ENCODE results near the gene XRCC4. TPM values are rescaled to one million over a fixed set of nuclear protein-coding genes. Genes with fewer than 3 reads are reported as not detected.

Gene XRCC4
- total and polyA plus RNA-seq, 2 of the 8 experiments (the other 6 are each of a cell fraction or from before 2014, with no cell fraction given): 3.0 to 8.3 TPM

DNA sequence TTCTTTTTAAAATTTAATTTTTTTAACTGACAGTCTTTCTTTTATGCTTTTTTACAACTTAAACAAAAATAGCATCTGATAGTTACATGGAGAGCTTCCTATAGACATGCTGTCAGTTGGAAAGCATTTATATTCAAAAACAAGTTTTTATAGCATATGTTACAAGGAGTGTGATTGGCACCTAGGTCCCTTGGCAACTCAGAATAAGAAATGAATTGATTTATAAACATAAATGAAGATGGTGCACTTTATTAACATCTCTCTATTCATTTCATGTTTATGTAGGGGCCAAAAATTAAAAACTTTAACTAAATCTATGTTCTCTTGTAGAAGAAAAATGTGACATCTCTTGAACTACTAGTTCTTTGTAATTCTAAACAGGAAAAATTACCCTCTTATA is 153.2 kb downstream of the XRCC4 start:
- H3K4me3 ChIP-seq (ENCODE audit: extremely low read depth in 1 of 4, insufficient read depth in 2 of 4, low read depth in 3 of 4, low read length in 4 of 4): no peak overlapping the region
- DNase-seq (ENCODE audit: low read depth in 1 of 2, low spot score in 2 of 2) (no peak), FAIRE-seq (no peak)
- H2BK15ac ChIP-seq (ENCODE audit: low read length): no peak overlapping the region
- peaks cover 0 to 2% (median 0%) of the 10 kb centered on the region in 4 experiments; a peak in 1 of 7 replicates for H3K4me1 ChIP-seq (replicated peaks in 1 of 4; ENCODE audit: control insufficient read depth in 3 of 4, insufficient read depth in 4 of 4, low read length in 3 of 4)
- no peaks in the 10 kb centered on the region for H3K79me2 ChIP-seq (ENCODE audit: control insufficient read depth in 1 of 2, insufficient read depth in 2 of 2, low read length in 2 of 2)
- H2BK12ac ChIP-seq (ENCODE audit: low read depth, low read length): no peak overlapping the region
- H3K4me2 ChIP-seq (ENCODE audit: insufficient read depth in 1 of 2, low read depth in 2 of 2, low read length in 2 of 2): no peak overlapping the region
- no peak overlapping the region for H2BK120ac ChIP-seq (replicated peaks; ENCODE audit: low read depth, low read length)
- no peak overlapping the region for H3K9ac ChIP-seq (replicated peaks in 1 of 4; ENCODE audit: extremely low read depth in 1 of 4, low read depth in 3 of 4, low read length in 3 of 4)
- no peak overlapping the region for H2BK20ac ChIP-seq (ENCODE audit: low read length)
- H3K27me3 ChIP-seq (replicated peaks in 1 of 4; ENCODE audit: control insufficient read depth in 3 of 4, extremely low read depth in 1 of 4, insufficient read depth in 3 of 4, low read length in 3 of 4): no peaks in the 10 kb centered on the region
- H3K79me1 ChIP-seq (ENCODE audit: low read depth, low read length): no peaks in the 10 kb centered on the region
- no peak overlapping the region for H3K4ac ChIP-seq (replicated peaks; ENCODE audit: insufficient read length, low read depth, low read length)
- H2AK5ac ChIP-seq (ENCODE audit: low read depth, low read length): no peak overlapping the region
- H4K91ac ChIP-seq (replicated peaks; ENCODE audit: insufficient read length, low read length): no peak overlapping the region
- H4K5ac ChIP-seq (ENCODE audit: insufficient read length, low read depth, low read length): no peak overlapping the region
- POLR2A ChIA-PET (ENCODE audit: partially characterized antibody): no interaction called here
- H3K27ac ChIP-seq (ENCODE audit: low read depth, low read length): no peak overlapping the region
- no peaks in the 10 kb centered on the region for H3K9me3 ChIP-seq (ENCODE audit: insufficient read depth in 2 of 2, low read depth in 1 of 2, low read length in 1 of 2)
- H3K36me3 ChIP-seq (ENCODE audit: control insufficient read depth in 2 of 4, insufficient read depth in 4 of 4, low read length in 3 of 4): no peaks in the 10 kb centered on the region
- H2BK5ac ChIP-seq (ENCODE audit: low read depth, low read length): no peak overlapping the region
- H3K23ac ChIP-seq (ENCODE audit: insufficient read length): no peak overlapping the region
- no peaks in the 10 kb centered on the region for H3K23me2 ChIP-seq (ENCODE audit: low read depth, low read length)
- no peak overlapping the region for H3K18ac ChIP-seq (ENCODE audit: extremely low read depth, low read length)
- no peak overlapping the region for H3K56ac ChIP-seq (replicated peaks; ENCODE audit: insufficient read length, low read depth, low read length)
- no peak overlapping the region for H2AFZ ChIP-seq (ENCODE audit: low read length)
- no peak overlapping the region for H3K14ac ChIP-seq (ENCODE audit: insufficient read length)
- CTCF ChIA-PET (ENCODE audit: partially characterized antibody): no interaction called here
- no peak overlapping the region for H4K8ac ChIP-seq (ENCODE audit: extremely low read depth, insufficient read depth, low read length)
- no peaks in the 10 kb centered on the region for H4K20me1 ChIP-seq (replicated peaks in 1 of 2; ENCODE audit: control insufficient read depth in 1 of 2, insufficient read depth in 2 of 2, low read length in 2 of 2)
- TF ChIP-seq, protein P1, sequence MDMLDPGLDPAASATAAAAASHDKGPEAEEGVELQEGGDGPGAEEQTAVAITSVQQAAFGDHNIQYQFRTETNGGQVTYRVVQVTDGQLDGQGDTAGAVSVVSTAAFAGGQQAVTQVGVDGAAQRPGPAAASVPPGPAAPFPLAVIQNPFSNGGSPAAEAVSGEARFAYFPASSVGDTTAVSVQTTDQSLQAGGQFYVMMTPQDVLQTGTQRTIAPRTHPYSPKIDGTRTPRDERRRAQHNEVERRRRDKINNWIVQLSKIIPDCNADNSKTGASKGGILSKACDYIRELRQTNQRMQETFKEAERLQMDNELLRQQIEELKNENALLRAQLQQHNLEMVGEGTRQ (IDR thresholded peaks at IDR 0.05; ENCODE audit: low read length): no peak
- TF ChIP-seq CHD2 (IDR thresholded peaks at IDR 0.05; ENCODE audit: low read length): no peak
- TF ChIP-seq POLR2A (IDR thresholded peaks at IDR 0.05; ENCODE audit: control extremely low read depth in 1 of 2, low read depth in 2 of 2, low read length in 2 of 2): no peak
- TF ChIP-seq SP4 (IDR thresholded peaks at IDR 0.05; ENCODE audit: low read length): no peak
- TF ChIP-seq TAF1 (IDR thresholded peaks at IDR 0.05; ENCODE audit: low read depth, low read length): no peak
- TF ChIP-seq NANOG (IDR thresholded peaks at IDR 0.05; ENCODE audit: insufficient read depth, low read depth, low read length, poor library complexity, severe bottlenecking): no peak
- TF ChIP-seq, protein P2, sequence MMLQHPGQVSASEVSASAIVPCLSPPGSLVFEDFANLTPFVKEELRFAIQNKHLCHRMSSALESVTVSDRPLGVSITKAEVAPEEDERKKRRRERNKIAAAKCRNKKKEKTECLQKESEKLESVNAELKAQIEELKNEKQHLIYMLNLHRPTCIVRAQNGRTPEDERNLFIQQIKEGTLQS (IDR thresholded peaks at IDR 0.05; ENCODE audit: insufficient read depth, low read depth, low read length): no peak
- TF ChIP-seq RAD21 (IDR thresholded peaks at IDR 0.05 in 1 of 2, conservative IDR thresholded peaks at IDR 0.05 in 1 of 2; ENCODE audit: low read depth in 2 of 2, low read length in 2 of 2): no peak
- no peak for TF ChIP-seq CHD1 (IDR thresholded peaks at IDR 0.05; ENCODE audit: low read depth, low read length)
- no peak for TF ChIP-seq FOSL1 (IDR thresholded peaks at IDR 0.05; ENCODE audit: insufficient read depth, low read depth, low read length)
- TF ChIP-seq, protein P3, sequence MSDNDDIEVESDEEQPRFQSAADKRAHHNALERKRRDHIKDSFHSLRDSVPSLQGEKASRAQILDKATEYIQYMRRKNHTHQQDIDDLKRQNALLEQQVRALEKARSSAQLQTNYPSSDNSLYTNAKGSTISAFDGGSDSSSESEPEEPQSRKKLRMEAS (IDR thresholded peaks at IDR 0.05): no peak
- TF ChIP-seq CTBP2 (IDR thresholded peaks at IDR 0.05; ENCODE audit: borderline replicate concordance, insufficient read depth, insufficient read length, low read length): no peak
